G401.6 (cell line): ENCODE data around the gene SH2D7.

Experiments used
- FAIRE-seq: peaks from 2 replicates; lab custom pipeline; 2012; peaks lifted over from hg19 to GRCh38; lab: Jason Lieb, UNC

Gene SH2D7

GRCh38 chr15:78104566-78105475, 12.5 kb downstream of the SH2D7 start:
- no peak for FAIRE-seq

DNA sequence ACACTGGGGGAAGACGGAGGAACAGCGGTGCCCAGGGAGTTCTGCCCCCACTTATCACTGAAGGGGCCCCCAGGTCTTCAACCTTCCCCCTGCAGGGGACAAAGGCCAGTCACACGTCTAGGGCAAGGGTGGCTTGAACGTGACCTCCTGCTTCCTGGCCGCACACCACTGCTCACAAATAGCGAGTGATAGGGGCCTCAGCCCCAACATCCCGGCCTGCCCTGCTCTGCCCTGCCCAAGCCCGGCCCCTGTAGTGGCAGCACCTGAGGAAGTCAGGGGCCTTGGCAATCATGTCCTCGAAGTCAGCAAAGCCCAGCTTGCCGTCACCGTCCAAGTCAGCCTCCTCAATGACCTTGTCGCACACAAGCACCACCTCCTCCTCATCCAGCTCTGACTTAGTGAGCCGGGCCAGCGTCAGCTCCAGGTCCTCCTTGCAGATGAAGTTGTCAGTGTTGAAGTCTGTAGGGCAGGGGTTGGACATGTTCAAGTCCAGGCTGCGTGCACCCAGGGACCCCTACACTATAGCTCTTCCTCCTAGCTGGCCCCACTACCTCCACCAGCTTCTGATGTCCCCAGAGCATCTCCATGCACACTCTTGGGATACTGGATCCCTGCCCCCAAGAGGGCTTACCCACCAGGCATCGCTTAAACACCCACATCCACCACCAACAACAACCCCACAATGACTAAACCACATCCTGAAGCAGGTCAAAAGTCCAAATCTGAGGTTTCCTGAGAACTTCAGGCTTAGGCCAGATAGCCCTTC, 13.3 kb downstream of the SH2D7 start:
- FAIRE-seq, result no peak

GRCh38 chr15:78107471-78107870, 15.1 kb downstream of the SH2D7 start:
- no peak for FAIRE-seq

DNA sequence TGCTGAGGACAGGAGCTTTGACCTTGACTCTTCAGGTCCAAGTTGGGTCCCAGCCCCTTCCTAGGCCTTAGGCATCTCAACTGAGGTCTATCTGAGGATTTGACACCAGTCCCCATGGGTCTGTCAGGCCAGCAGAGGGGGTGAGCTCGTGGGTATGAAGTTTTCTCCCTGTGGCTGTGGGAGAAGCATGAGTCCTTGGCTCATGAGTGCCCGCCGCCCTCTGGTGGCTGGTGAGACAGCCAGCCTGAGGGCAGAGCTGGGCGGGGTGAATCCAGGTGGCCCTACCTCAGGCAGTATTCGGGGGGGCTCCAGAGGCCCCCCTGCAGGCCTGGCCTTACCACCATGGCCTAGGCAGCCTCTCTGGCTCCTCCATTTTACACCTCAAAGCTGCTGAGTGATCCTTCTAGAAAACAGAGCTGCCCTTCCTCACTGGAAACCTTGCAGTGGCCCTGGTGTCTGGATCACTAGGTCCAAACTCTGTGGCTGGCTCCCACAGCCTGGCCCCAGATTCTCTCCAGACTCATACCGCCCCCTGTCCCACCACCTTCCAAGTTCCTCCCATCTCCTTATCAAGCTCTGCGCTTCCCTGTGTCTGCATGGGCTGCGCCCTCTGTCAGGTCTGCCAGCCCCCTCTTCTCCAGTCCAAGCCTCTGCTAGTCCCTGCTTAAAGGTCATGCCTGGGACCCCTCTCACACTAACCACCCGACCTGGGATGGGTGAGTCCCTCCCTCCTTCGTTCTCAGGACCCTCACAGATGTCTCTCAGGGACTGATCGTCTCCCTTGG, 16.1 kb downstream of the SH2D7 start:
- FAIRE-seq, result no peak

DNA sequence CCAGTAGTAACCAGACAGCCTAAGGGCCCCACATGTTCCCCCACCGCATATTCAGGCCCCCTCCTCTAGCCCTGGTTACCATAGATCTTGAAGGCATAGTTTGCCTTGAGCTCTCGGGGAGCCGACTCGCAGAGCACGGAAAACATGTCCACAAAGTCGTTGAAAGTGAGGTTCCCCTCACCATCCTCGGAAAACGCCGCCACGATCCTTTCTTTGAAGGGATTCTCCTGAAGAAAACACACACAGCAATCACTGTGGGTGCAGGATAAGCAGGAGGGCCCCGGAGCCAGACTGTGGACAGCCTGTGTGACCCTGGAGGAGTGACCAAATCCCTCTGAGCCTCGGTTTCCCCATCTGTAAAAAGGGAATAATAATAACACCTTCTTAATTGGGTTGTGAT, 16.8 kb downstream of the SH2D7 start:
- FAIRE-seq, result no peak

- FAIRE-seq, result no peak
Observed at GRCh38 chr15:78110096-78110495, 17.7 kb downstream of the SH2D7 start.

GRCh38 chr15:78110916-78111475, 18.6 kb downstream of the SH2D7 start:
- no peak for FAIRE-seq

- no peak for FAIRE-seq
Observed at GRCh38 chr15:78111788-78112187, 19.4 kb downstream of the SH2D7 start.

- FAIRE-seq, result no peak
Observed at GRCh38 chr15:78112551-78112950, 20.2 kb downstream of the SH2D7 start.

GRCh38 chr15:78120523-78120922, 28.2 kb downstream of the SH2D7 start:
- FAIRE-seq, result no peak

DNA sequence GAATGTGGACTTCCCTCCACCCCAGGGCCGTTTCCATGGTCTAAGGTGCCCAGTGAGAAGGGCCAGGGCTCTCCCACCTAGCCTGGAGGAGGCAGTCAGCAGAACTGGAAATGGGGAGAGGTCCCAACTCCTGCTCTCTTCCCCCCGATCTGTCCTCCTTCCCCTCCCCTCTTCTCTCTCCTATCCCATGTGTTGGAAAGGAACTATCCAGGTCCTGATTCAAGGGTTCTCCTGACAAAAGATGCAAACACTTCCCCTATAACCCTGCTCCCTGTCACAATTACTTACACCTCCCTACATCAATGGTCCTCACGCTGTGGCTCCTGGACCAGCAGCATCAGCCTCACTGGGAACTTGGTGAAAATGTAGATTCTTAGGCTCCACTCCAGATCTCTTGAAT, 32.9 kb downstream of the SH2D7 start:
- FAIRE-seq, result no peak

DNA sequence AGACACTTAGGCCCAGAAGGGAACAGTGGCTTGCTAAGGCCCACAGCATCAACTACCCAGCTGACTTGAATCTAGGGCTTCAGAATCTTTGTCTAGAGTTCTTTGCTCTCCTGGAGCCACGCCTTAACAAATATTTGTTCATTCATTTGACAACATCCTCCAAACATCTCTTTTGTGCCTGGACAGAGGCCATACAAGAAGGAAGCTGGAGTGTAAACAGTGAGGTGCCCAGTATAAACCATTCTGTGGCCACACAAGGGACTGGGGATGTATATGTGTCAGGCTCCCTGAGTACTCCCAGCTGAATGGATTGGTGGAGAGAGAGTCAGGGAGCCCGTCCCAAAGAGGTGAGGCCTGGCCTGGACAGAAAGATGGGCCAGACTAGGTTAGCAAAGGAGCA, 35.5 kb downstream of the SH2D7 start:
- no peak for FAIRE-seq

GRCh38 chr15:78129077-78129750, 36.9 kb downstream of the SH2D7 start:
- FAIRE-seq, result no peak

GRCh38 chr15:78129751-78130287, 37.5 kb downstream of the SH2D7 start:
- FAIRE-seq, result no peak

- no peak for FAIRE-seq
Observed at GRCh38 chr15:78130466-78131294, 38.3 kb downstream of the SH2D7 start.

DNA sequence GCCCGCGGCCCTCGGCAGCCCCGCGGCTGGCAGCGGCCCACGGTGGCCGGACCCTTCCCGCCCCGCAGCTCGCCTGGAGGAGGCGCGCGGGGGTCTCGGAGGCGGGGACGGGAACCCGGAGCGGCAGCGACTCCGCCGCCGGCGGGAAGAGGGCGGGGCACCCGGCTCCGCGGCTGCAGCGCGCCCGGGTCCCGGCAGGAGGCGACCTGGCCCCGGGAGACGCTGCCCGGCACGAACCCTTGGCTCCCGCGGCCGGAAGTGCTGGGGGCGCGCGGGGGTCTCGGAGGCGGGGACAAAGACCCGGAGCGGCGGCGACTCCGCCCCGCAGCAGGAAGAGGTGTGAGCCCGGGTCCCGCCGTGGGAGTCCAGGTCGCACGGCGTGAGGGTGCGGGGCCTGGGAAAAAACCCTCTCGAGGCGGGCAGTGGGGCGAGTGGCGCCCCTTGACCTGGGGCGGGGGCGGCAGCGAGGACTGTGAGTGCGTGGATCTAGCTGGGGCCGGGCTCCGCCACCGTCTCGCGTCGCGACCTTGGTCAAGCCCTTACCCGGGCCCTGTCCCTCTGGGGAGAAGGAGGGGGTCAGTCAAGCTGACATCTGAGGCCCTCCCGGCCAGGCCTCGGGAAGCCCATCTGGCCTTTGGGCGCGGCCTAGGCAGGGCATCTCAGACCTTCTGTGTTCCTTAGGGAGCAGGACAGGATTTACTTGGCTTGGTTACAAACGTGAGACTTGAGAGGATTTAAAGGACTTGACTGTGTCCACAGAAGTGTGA, 39.1 kb downstream of the SH2D7 start, which contains the start of gene CIB2:
Gene CIB2, minus strand, starts transcription at position 151 of the 767 bp plus-strand sequence. CDS start 230 bp downstream, outside the sequence.
- FAIRE-seq, result no peak

DNA sequence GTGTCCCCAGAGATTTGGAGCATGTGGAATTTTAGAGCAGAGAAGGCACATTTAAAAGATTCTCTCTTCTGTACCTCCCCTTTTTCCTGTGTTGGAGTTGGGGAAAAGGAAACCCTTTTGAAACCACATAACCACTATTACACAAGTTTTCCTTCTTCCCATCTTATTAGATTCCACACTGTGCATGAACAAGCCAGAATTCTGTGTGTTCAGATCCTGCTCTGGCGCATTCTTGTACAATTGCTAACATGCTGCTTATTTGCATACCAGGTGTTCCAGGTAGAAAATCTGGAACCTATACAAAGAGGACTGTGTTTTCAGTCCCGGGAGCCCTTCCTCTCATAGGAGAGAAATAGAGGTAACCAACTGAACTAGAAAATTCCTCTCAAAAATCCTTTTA, 41.4 kb downstream of the SH2D7 start:
- FAIRE-seq, result no peak

GRCh38 chr15:78139578-78139977, 47.2 kb downstream of the SH2D7 start:
- FAIRE-seq, result no peak

DNA sequence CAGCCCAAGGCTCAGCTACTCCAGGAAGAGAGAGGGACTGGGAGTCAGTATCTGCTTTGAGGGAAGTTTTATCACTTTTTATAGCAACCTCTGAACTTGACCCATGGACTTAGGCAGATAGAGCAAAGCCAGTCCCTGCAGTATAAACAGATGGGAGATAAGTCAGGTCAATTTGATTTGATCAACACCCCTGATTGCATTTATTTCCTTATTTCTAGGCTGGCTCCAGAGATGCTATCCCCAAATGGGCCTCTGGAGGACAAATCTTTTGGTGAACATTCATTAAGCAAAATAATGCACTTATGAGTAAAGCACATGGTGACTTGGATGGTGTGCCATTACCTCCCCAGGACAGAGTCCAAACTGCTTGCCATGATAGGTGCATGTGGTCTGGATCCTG, 47.9 kb downstream of the SH2D7 start:
- FAIRE-seq, result no peak

DNA sequence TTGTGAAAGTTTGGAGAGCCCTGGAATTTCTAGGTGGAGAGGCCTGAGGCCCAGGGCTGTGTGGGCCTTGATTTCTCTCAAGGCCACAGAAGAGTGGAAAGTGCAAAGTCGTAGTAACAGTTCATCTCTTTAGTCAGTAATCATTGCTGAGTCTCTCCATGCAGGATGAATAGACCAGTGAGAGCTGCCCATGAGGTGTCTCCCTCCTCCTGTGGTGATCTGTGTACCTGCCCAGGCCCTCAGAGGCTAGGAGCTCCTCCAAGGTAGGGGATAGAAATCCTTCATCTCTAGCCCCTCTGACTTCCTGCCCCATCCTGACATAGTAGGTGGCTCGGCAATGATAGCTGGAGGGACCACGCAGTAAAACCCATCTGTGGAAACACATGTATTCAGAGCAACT, 50.0 kb downstream of the SH2D7 start:
- no peak for FAIRE-seq
